GM13977 (cell line): ENCODE results near the gene EID3.
A peak's percentile ranks its signal among the peaks of the same experiment; 100 is the strongest.

Experiments used
- DNase-seq: peaks from one replicate; pipeline ENCODE4 v3.0.0; 2012; ENCODE audit warnings: low spot score
- CTCF ChIP-seq: IDR thresholded peaks from 2 replicates; pipeline ENCODE4 v1.5.1; 2012; ENCODE audit warnings: mild to moderate bottlenecking, control low read depth; ENCODE audit not compliant: insufficient read depth; ENCODE audit errors: extremely low read depth, missing control alignments
- in situ Hi-C: fragments of 300-500 bp; cut with MboI; formaldehyde crosslinking; loops from one replicate; pipeline ENCODE4 v1.12.0; 2022; ENCODE audit warnings: low sequenced_read_pairs, low pct_unique_long_range_greater_than_20kb, mixed read lengths, inconsistent platforms; ENCODE audit not compliant: unreplicated experiment

The EID3 gene

GRCh38 chr12:104350211-104351056 lies 46.9 kb downstream of the EID3 start:
- no peak for DNase-seq
- TF ChIP-seq CTCF, result no peak
- in situ Hi-C loops, result loop anchor here (5.0 kb wide), 1 partner anchor 138 kb away; no protein-coding TSS in a partner anchor

GRCh38 chr12:104351057-104351983 lies 47.8 kb downstream of the EID3 start:
- TF ChIP-seq CTCF, result no peak
- in situ Hi-C loops, result loop anchor here (5.0 kb wide), 1 partner anchor 139 kb away; no protein-coding TSS in a partner anchor
- DNase-seq, result no peak

- no peak for TF ChIP-seq CTCF
- no peak for DNase-seq
- in situ Hi-C loops, result loop anchor here (5.0 kb wide), 1 partner anchor 140 kb away; no protein-coding TSS in a partner anchor
These were observed 48.7 kb downstream of the EID3 start for GRCh38 chr12:104352106-104352713.

GRCh38 chr12:104353012-104353981 lies 49.8 kb downstream of the EID3 start:
- TF ChIP-seq CTCF, result no peak
- peak; percentile 61 for DNase-seq
- in situ Hi-C loops, result loop anchor here (5.0 kb wide), 1 partner anchor 141 kb away; no protein-coding TSS in a partner anchor

GRCh38 chr12:104354167-104354867 lies 50.8 kb downstream of the EID3 start:
- TF ChIP-seq CTCF, result no peak
- DNase-seq, result no peak
- in situ Hi-C loops, result loop anchor here (5.0 kb wide), 1 partner anchor 142 kb away; no protein-coding TSS in a partner anchor
